GM19238 (cell line): ENCODE measurements around the gene UBA6.
"Not testable (repeated sequence)": the region's sequence is repeated elsewhere in the genome, so short reads cannot be mapped to it uniquely, and the experiment has no call there.

Source experiments
- DNase-seq: peaks from one replicate; pipeline ENCODE4 v3.0.0; 2011; ENCODE audit warnings: low spot score; ENCODE audit not compliant: insufficient read length

Gene UBA6

GRCh38 chr4:67700738-67701516 lies at the start of gene UBA6:
Gene UBA6 (minus strand): TSS chr4:67701155. CDS start chr4:67701119, 36 bp downstream.
- peak; percentile 90 for DNase-seq

GRCh38 chr4:67750691-67751090 lies 49.7 kb upstream of the UBA6 start:
- DNase-seq = no peak

GRCh38 chr4:67749286-67749685 lies 48.3 kb upstream of the UBA6 start:
- DNase-seq = no peak

GRCh38 chr4:67746797-67747495 lies 46.0 kb upstream of the UBA6 start:
- DNase-seq = no peak

GRCh38 chr4:67744561-67745283 lies 43.8 kb upstream of the UBA6 start:
- no peak for DNase-seq

GRCh38 chr4:67743194-67743593 lies 42.2 kb upstream of the UBA6 start:
- DNase-seq = no peak

GRCh38 chr4:67736262-67736661 lies 35.3 kb upstream of the UBA6 start:
- no peak for DNase-seq

- no peak for DNase-seq
Observed at GRCh38 chr4:67735325-67735724, 34.4 kb upstream of the UBA6 start.

GRCh38 chr4:67730511-67730910 lies 29.6 kb upstream of the UBA6 start:
- DNase-seq = not testable (repeated sequence)

- DNase-seq = no peak
Observed at GRCh38 chr4:67727124-67727850, 26.3 kb upstream of the UBA6 start.

- DNase-seq = no peak
Observed at GRCh38 chr4:67725981-67726380, 25.0 kb upstream of the UBA6 start.

- no peak for DNase-seq
Observed at GRCh38 chr4:67725132-67725531, 24.2 kb upstream of the UBA6 start.

- DNase-seq = no peak
Observed at GRCh38 chr4:67723949-67724348, 23.0 kb upstream of the UBA6 start.

- no peak for DNase-seq
Observed at GRCh38 chr4:67723341-67723740, 22.4 kb upstream of the UBA6 start.

GRCh38 chr4:67721770-67722597 lies 21.0 kb upstream of the UBA6 start:
- DNase-seq = no peak

GRCh38 chr4:67721315-67721769 lies 20.4 kb upstream of the UBA6 start:
- no peak for DNase-seq

- DNase-seq = no peak
Observed at GRCh38 chr4:67719953-67720617, 19.1 kb upstream of the UBA6 start.

- DNase-seq = no peak
Observed at GRCh38 chr4:67718848-67719247, 17.9 kb upstream of the UBA6 start.

GRCh38 chr4:67717586-67717985 lies 16.6 kb upstream of the UBA6 start:
- no peak for DNase-seq

- no peak for DNase-seq
Observed at GRCh38 chr4:67714955-67715354, 14.0 kb upstream of the UBA6 start.
